Right ventricle myocardium superior (tissue), 1 donor: ENCODE measurements around the gene GTPBP8. TPM values are rescaled to one million over a fixed set of nuclear protein-coding genes. Genes with fewer than 3 reads are reported as not detected.

Experiments used
- ATAC-seq: fragments of 200-7000 bp; cut with Tn5 transposase; one replicate; pipeline ENCODE4 v1.9.1; 2020; ENCODE audit warnings: mild to moderate bottlenecking; ENCODE audit not compliant: poor library complexity
- DNase-seq: peaks from one replicate; pipeline ENCODE4 v3.0.0-alpha.2; 2020
- intact Hi-C: fragments of 100-400 bp; cut with DNase I; formaldehyde crosslinking; loops from one replicate; pipeline ENCODE4 v1.11.2; 2022
- total RNA-seq: library from RNA; stranded (reverse); fragmentation: NEBNext Ultra II Directional; extraction: Animal tissue kit (Norgen Biotek cat#: 25700); gene quantifications from one replicate; pipeline ENCODE4 v1.2.1, GENCODE V29; 2021
- donor health status: DM: no; HTN: yes; CAD: no; lungs with severe emphysema.

The GTPBP8 gene
- total RNA-seq, 1 donor from 2014 or later: 28.4 TPM

DNA sequence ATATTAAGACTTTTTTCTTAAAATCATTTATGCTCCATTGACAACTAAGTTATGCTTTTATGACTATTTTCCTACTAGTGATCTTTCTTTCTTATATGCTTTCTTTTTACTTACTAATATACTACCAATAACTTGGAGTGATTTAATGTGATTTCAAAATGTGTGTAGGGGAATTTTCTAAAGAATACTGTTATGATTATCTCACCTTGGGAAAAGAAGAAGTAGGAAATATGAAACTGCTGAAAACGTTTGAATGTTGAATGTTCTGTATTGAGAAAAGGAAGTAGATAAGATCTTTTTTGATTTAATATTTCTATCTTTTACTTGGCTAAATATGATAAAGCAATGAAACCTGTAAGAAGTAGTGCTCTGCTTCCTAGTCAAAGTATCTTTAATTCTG lies 8.1 kb upstream of the GTPBP8 start:
- intact Hi-C loops: loop anchor here (5.0 to 10.0 kb wide), 2 partner anchors 340 to 398 kb away; partner anchors contain the start of gene CCDC80
- no peak for ATAC-seq
- no peak for DNase-seq

DNA sequence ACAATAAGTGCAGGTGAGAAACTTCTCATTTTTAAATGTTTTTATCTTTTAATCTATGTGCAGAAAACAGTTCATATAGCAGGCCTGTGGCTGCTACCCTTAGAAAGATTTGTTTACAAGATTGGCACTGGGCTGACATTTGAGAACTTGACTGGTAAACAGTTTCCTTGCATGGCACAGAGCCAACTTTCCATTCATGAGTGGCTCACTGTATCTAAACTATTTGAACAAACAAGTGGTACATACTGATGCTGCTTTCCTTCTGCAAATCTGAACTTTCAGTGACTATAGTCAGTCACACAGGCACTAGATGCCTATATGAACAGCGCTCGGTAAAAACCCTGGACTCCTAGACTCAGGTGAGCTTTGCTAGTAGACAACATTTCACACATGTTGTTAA lies 6.3 kb upstream of the GTPBP8 start:
- intact Hi-C loops: loop anchor here (5.0 to 10.0 kb wide), 2 partner anchors 342 to 400 kb away; partner anchors contain the start of gene CCDC80
- no peak for DNase-seq
- ATAC-seq: no peak

- intact Hi-C loops: loop anchor here (10.0 kb wide), 1 partner anchor 403 kb away; no protein-coding TSS in a partner anchor
- no peak for ATAC-seq
- DNase-seq: no peak
Observed at GRCh38 chr3:112987710-112988334, 3.0 kb upstream of the GTPBP8 start.

- intact Hi-C loops: no loop called here
- no peak for ATAC-seq
- DNase-seq: no peak
Observed at GRCh38 chr3:112995800-112996199, 5.0 kb downstream of the GTPBP8 start.

DNA sequence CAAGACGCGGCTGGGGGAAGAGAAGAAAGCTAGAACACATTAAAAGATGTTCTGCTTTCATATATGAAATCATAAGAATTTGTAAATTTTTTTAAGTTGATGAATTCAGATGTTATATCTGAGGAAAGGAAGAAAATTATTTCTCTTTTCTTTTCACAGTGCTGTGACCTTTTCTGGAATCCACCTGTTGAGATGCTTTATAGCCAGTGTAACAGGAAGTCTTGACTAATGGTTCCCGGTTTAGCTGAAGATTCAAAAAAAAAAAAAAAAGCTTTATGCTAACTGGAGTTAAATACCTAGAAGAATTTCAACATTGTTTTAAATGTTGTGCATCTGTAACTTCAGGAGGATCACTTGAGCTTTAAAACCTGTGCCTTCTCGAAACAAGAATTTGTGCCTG lies 9.9 kb downstream of the GTPBP8 start:
- intact Hi-C loops: no loop called here
- DNase-seq (no peak), ATAC-seq (no peak)

GRCh38 chr3:113002037-113002436 lies 11.3 kb downstream of the GTPBP8 start:
- ATAC-seq (no peak), DNase-seq (no peak)
- intact Hi-C loops: no loop called here

DNA sequence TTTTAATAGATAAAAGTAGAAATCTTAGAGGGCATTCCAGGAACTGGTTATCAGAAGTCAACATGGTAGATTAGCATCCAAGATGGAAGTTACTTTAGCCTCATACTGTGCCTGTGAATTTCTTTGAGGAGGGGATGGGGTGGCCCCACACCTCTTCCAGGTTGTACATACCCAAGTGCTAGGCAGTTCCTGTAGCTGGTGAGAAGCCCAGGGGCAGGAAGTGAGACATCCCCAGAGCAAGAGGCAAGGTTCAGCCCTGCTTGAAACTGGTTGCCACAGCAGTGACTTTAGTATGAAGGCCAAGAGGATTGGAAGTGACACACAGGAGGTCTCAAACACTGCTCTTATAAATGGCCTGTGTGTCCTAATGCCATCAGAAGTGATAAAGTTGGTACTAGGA lies 11.9 kb downstream of the GTPBP8 start:
- DNase-seq (no peak), ATAC-seq (no peak)
- intact Hi-C loops: no loop called here

DNA sequence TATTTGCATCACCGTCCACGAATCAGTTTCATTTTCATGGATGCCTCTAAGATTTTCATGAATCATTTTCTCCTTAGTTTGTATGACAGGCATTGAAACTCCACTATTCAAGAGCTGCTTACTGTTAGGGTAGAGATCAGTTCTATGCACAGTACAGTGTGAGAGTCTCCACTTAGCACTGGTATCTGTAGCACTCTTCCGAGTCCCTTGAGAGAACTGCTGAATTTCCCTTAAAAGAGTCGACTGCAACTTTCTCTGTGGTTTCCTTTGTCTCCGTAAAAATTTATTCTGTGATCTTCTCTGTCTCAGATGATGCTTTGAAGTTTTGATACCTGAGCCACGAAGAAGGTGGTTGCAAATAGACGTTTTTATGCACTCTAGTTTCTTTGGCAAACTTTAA lies 14.8 kb downstream of the GTPBP8 start:
- intact Hi-C loops: no loop called here
- DNase-seq (no peak), ATAC-seq (no peak)

DNA sequence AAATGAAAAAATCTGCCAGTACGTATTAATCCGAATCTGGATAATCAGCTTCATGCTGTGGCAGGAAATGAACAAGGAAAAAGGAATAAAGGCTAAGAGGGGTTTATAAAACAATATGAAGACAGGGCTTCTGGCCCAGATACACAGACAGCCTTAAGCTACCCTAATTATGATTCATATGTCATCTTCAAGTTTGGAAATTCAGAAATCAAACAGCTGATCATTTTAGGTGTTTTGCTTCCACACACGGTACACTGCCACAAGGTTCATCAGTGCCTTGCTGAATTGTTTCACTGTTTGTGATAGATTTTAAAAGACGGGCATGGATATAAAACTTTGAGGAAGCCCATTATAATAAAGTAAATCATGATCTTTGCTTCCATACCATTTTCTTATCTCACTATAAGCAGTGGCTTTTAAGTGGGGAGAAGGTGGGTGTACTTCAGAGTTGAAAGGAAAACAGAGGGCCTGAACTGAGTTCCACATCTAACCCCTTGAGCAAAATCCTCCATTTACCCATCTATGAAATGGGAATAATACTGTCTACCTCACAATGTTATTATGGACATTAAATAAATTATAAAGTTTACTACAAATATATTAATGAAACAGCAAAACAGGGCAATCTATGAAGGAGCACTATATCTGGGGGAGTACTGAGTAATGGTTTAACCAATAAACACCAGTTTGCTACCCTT lies 15.7 kb downstream of the GTPBP8 start:
- intact Hi-C loops: no loop called here
- ATAC-seq (no peak), DNase-seq (no peak)

GRCh38 chr3:113008117-113008516 lies 17.3 kb downstream of the GTPBP8 start:
- ATAC-seq: no peak
- DNase-seq: no peak
- intact Hi-C loops: no loop called here

DNA sequence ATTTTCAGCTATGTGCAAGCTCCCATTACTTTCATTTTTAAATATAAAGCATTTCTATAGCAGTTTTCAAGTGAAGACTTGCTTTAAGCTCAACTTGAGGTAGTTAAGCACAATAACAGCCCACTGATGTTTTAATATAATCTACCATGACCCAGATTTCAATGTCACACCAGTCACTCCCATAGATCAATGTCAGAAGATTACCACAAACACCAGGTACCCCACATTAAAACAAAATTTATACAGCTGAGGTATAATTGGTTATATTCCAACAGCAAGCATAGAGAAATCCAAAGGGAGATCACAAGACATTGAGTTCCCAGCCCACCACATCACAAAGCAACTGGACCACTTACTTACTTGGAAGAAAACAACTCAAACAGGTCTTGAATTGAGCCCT lies 22.8 kb downstream of the GTPBP8 start:
- DNase-seq (no peak), ATAC-seq (no peak)
- intact Hi-C loops: no loop called here

DNA sequence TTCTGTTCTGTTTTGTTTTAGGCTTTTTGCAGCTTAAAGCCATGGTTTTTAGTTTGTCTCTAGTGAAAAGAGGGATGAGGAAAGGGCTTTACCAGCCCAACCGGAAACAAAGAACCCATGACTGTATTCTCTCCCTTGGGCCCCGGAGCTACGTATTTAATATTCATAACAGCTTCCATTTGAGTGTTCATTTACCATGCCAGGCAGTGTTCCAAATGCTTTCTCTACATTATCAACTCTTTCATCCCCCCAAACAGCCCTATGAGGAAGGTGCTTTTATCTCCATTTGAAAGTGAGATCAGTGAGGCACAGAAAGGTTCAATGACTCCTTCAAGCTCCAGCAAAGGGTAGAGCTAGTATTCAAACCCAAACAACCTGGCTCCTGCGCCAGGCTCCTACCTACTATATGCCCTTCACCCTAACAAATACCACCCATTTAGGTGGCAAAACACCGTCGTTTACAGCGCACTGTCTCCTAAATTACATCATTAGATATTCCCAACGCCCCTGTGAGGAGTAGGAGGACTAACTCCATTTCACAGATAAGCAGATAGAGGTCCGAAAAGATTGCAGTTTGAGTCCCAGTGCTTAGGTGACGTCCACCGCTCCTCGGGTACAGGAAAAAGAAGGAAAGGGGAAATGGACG lies 27.9 kb downstream of the GTPBP8 start:
- no peak for DNase-seq
- intact Hi-C loops: no loop called here
- no peak for ATAC-seq

DNA sequence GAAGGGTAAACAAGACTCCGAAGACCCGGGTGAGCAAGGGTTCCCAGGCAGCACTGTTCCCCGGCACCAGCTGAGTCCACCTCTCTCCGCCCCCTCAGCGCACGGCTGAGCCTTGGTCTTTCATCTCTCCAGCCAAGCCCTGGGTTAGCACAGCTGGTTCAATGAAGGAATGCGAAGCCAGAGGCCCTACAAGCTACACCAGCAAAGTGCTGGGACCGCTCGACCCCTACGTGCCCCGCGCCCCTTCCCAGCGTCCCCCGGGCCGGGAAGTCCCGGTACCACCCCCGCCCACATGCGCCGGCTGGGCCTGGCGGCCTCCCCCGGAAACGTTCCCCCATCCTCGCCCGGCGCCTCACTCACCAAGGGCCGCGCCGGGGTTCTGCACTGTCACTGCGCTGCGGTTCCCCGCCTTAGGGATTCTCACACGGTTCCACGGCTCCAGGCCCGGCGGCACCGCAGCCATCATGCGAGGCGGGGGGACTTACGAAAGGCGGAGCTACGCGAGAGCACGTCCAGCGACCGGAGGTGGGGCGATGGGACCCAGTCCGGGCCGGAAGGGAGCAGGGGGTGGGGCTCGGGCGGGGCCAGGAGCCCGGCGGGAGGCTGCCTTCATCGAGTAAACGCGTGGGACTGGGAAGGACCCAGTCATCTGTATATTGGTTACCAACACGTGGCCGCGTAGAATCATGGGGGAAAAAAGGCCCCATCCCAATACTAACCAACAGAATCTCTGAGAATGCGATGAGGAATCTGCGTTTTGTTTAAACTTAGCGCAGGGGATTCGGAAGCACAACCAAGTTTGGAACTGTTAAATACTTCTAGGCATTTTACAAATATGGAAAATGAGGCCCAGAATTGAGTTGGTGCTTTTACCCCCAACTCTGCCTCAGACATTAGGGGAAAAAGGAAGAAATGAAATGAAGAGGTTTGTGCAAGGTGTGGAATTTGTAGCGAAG lies 28.7 kb downstream of the GTPBP8 start:
- peak; percentile 94 for DNase-seq
- intact Hi-C loops: no loop called here
- peak; percentile 99 for ATAC-seq

DNA sequence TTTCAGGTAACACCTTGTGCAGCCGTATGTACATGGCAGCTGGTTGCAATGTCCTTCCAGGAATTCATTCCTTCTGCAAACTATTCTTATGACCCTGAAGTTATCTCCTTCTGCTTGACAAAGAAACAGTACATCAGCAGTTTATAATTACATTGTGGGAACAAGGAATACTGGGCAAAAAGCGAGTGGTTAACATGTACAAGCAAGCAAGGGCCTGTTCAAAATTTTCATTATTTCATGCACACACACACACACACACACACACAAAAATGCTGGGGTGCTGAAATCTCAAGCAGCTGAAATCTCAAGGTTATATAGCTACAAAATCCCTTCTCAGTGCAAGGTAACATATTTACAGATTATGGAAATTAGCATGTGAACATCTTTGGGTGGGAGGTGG lies 30.7 kb downstream of the GTPBP8 start:
- ATAC-seq (no peak), DNase-seq (no peak)
- intact Hi-C loops: no loop called here

GRCh38 chr3:113034011-113034410 lies 43.2 kb downstream of the GTPBP8 start:
- DNase-seq (no peak), ATAC-seq (no peak)
- intact Hi-C loops: no loop called here

- peak; percentile 88 for ATAC-seq
Observed at GRCh38 chr3:113035387-113035982, 44.7 kb downstream of the GTPBP8 start.

GRCh38 chr3:113038328-113038727 lies 47.5 kb downstream of the GTPBP8 start:
- no peak for DNase-seq
- no peak for ATAC-seq
- intact Hi-C loops: no loop called here

More at GRCh38 chr3:113035387-113035982, 44.7 kb downstream of the GTPBP8 start:
- no peak for DNase-seq
- intact Hi-C loops: no loop called here

DNA sequence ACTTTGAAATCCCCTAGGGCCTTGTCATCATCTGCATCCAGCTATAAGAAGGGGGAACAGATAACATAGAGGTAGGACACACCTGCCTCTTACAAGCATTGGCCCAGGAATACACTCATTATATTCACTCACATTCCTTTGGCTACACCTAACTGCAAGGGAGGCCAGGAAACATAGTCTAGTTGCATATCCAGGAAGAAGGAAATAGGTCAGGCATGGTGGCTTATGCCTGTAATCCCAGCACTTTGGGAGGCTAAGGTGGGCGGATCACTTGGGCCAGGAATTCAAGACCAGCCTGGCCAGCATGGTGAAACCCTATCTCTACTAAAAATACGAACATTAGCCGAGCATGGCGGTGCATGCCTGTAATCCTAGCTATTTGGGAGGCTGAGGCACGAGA lies 48.8 kb downstream of the GTPBP8 start:
- no peak for ATAC-seq
- intact Hi-C loops: no loop called here
- no peak for DNase-seq

GRCh38 chr3:113040231-113040630 lies 49.4 kb downstream of the GTPBP8 start:
- intact Hi-C loops: no loop called here
- ATAC-seq (no peak), DNase-seq (no peak)
